ENCODE results near the gene CD53.

DNA sequence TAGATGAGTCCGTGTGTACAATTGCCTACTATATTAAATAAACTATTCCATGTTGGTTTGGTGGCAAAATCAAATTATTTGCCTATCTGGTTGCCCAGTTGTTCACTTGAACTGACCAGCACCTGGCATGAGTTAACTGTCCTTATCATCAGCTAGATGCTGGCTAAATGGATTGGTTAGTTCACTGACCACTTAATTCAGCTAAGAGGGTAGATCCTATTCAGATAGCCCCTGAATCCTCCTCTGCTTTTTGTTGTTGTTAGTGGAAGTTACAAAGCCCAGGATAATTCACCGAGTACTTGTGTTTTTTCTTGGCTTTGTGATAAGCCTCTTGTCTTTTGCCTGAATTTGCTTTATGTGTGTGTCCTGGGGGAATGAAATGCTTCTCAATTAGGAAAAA lies 22.8 kb upstream of the CD53 start:
- TF ChIP-seq EZH2 (IDR thresholded peaks at IDR 0.05; ENCODE audit: borderline replicate concordance, insufficient read depth, low read length, poor library complexity, severe bottlenecking) = no peak
- TF ChIP-seq CTCF (IDR thresholded peaks at IDR 0.05; ENCODE audit: poor library complexity, severe bottlenecking) = no peak
- TF ChIP-seq, protein P1, sequence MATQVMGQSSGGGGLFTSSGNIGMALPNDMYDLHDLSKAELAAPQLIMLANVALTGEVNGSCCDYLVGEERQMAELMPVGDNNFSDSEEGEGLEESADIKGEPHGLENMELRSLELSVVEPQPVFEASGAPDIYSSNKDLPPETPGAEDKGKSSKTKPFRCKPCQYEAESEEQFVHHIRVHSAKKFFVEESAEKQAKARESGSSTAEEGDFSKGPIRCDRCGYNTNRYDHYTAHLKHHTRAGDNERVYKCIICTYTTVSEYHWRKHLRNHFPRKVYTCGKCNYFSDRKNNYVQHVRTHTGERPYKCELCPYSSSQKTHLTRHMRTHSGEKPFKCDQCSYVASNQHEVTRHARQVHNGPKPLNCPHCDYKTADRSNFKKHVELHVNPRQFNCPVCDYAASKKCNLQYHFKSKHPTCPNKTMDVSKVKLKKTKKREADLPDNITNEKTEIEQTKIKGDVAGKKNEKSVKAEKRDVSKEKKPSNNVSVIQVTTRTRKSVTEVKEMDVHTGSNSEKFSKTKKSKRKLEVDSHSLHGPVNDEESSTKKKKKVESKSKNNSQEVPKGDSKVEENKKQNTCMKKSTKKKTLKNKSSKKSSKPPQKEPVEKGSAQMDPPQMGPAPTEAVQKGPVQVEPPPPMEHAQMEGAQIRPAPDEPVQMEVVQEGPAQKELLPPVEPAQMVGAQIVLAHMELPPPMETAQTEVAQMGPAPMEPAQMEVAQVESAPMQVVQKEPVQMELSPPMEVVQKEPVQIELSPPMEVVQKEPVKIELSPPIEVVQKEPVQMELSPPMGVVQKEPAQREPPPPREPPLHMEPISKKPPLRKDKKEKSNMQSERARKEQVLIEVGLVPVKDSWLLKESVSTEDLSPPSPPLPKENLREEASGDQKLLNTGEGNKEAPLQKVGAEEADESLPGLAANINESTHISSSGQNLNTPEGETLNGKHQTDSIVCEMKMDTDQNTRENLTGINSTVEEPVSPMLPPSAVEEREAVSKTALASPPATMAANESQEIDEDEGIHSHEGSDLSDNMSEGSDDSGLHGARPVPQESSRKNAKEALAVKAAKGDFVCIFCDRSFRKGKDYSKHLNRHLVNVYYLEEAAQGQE (IDR thresholded peaks at IDR 0.05; ENCODE audit: borderline replicate concordance) = no peak
- no peak for TF ChIP-seq POLR2AphosphoS5 (IDR thresholded peaks at IDR 0.05)

Measured in neural cell (in vitro differentiated cells).